DND-41 (cell line): ENCODE results near the gene SUDS3.
A peak's percentile ranks its signal among the peaks of the same experiment; 100 is the strongest.

Source experiments
- ATAC-seq: fragments of 200-7000 bp; cut with Tn5 transposase; 3 replicates; pipeline ENCODE4 v1.9.1; 2021; ENCODE audit warnings: low read depth; ENCODE audit not compliant: insufficient read depth
- DNase-seq: peaks from one replicate; pipeline ENCODE4 v3.0.0-alpha.2; 2020
- H2AFZ ChIP-seq: 2 replicates; pipeline ENCODE4 v1.6.0; 2012; ENCODE audit warnings: low read depth, low read length
- H3K27ac ChIP-seq: 2 replicates; pipeline ENCODE4 v1.5.1; 2012; ENCODE audit warnings: low read length, inconsistent platforms
- H3K27me3 ChIP-seq: fragments of 200-600 bp; sonication (generic); 2 replicates; pipeline ENCODE4 v1.6.0; 2012; ENCODE audit warnings: low read length, mild to moderate bottlenecking, inconsistent platforms; ENCODE audit not compliant: insufficient read depth, poor library complexity
- H3K36me3 ChIP-seq: 2 replicates; pipeline ENCODE4 v1.5.1; 2012; ENCODE audit warnings: low read length, inconsistent platforms; ENCODE audit not compliant: insufficient read depth
- H3K4me1 ChIP-seq: 2 replicates; pipeline ENCODE4 v1.5.1; 2012; ENCODE audit warnings: mild to moderate bottlenecking, low read length; ENCODE audit not compliant: insufficient read depth
- H3K4me2 ChIP-seq: 2 replicates; pipeline ENCODE4 v1.6.0; 2012; ENCODE audit warnings: mild to moderate bottlenecking, moderate library complexity, low read length, inconsistent platforms; ENCODE audit not compliant: insufficient read depth
- H3K4me3 ChIP-seq, 2 experiments: fragments of 200-600 bp in 1 of 2; shearing (Covaris generic) in 1 of 2; 2 replicates each; pipeline ENCODE4 v1.5.1; 2012 to 2016; ENCODE audit warnings: inconsistent platforms in 2 of 2, low read length in 2 of 2, mild to moderate bottlenecking in 2 of 2, low read depth in 1 of 2, moderate library complexity in 1 of 2
- H3K79me2 ChIP-seq: 2 replicates; pipeline ENCODE4 v1.6.0; 2012; ENCODE audit warnings: low read length, inconsistent platforms; ENCODE audit not compliant: insufficient read depth
- H3K9ac ChIP-seq: 2 replicates; pipeline ENCODE4 v1.6.0; 2012; ENCODE audit warnings: low read depth, mild to moderate bottlenecking, inconsistent platforms, low read length, moderate library complexity
- H3K9me3 ChIP-seq: 2 replicates; pipeline ENCODE4 v1.5.1; 2012; ENCODE audit warnings: low read length, moderate library complexity, mild to moderate bottlenecking, inconsistent platforms; ENCODE audit not compliant: insufficient read depth, severe bottlenecking
- H4K20me1 ChIP-seq: 2 replicates; pipeline ENCODE4 v1.6.0; 2012; ENCODE audit warnings: low read length; ENCODE audit not compliant: insufficient read depth
- CTCF ChIP-seq: IDR thresholded peaks from 2 replicates; pipeline ENCODE4 v1.5.1; 2012; ENCODE audit warnings: borderline replicate concordance, low read length, moderate library complexity, mild to moderate bottlenecking; ENCODE audit not compliant: poor library complexity, severe bottlenecking; ENCODE audit errors: extremely low read depth
- EZH2 ChIP-seq: IDR thresholded peaks from 3 replicates; pipeline ENCODE4 v1.6.1; 2012; ENCODE audit warnings: borderline replicate concordance, low read depth, mild to moderate bottlenecking, moderate library complexity, low read length, inconsistent platforms; ENCODE audit not compliant: severe bottlenecking

Gene SUDS3

GRCh38 chr12:118356809-118357256, 19.5 kb upstream of the SUDS3 start:
- Histone ChIP-seq H3K4me3 (peak overlapping the region; percentile 5 to 66; a peak in 3 of 4 replicates), H3K4me2 (peak overlapping the region; percentile 84), H3K9ac (peak overlapping the region; percentile 74), H3K9me3 (no peaks in the 10 kb centered on the region), H3K79me2 (peaks cover 75% of the 10 kb centered on the region), H3K27ac (peak overlapping the region; percentile 91), H3K36me3 (peaks cover 12% of the 10 kb centered on the region; the same call in 1 of the 2 replicates), H3K4me1 (peaks cover 44% of the 10 kb centered on the region), H2AFZ (no peak overlapping the region; the same call in 1 of the 2 replicates), H3K27me3 (no peaks in the 10 kb centered on the region), H4K20me1 (0 out of 2 replicates have a peak, but pooled peaks cover 6% of the 10 kb centered on the region)
- DNase-seq (no peak), ATAC-seq (no peak)
- no peak for TF ChIP-seq CTCF
- no peak for TF ChIP-seq EZH2

GRCh38 chr12:118357257-118358007, 18.9 kb upstream of the SUDS3 start:
- 0 out of 2 replicates have a peak, but pooled peaks cover 6% of the 10 kb centered on the region for H4K20me1 ChIP-seq
- ATAC-seq (peak; percentile 73), DNase-seq (peak; percentile 74)
- H3K79me2 ChIP-seq: peaks cover 72% of the 10 kb centered on the region
- H3K4me2 ChIP-seq: peak overlapping the region; percentile 84
- peaks cover 12% of the 10 kb centered on the region; the same call in 1 of the 2 replicates for H3K36me3 ChIP-seq
- peak; percentile 56 for TF ChIP-seq CTCF
- no peak for TF ChIP-seq EZH2
- H3K9ac ChIP-seq: peak overlapping the region; percentile 74
- H3K27ac ChIP-seq: peak overlapping the region; percentile 91
- peak overlapping the region; percentile 66 to 71; a peak in 3 of 4 replicates for H3K4me3 ChIP-seq
- H3K27me3 ChIP-seq: no peaks in the 10 kb centered on the region
- H3K9me3 ChIP-seq: no peaks in the 10 kb centered on the region
- 0 out of 2 replicates have a peak overlapping the region, but pooled peaks have one; percentile 56 for H2AFZ ChIP-seq
- H3K4me1 ChIP-seq: peaks cover 44% of the 10 kb centered on the region

- peaks cover 66% of the 10 kb centered on the region for H3K79me2 ChIP-seq
- H3K4me2 ChIP-seq: peak overlapping the region; percentile 84
- H3K27ac ChIP-seq: peak overlapping the region; percentile 91
Observed at GRCh38 chr12:118358008-118358359, 18.4 kb upstream of the SUDS3 start.

More at GRCh38 chr12:118358008-118358359, 18.4 kb upstream of the SUDS3 start:
- Histone ChIP-seq H3K27me3 (no peaks in the 10 kb centered on the region), H3K4me1 (peaks cover 44% of the 10 kb centered on the region), H3K9ac (peak overlapping the region; percentile 74), H3K9me3 (no peaks in the 10 kb centered on the region), H3K36me3 (0 out of 2 replicates have a peak, but pooled peaks cover 12% of the 10 kb centered on the region), H2AFZ (no peak overlapping the region), H3K4me3 (peak overlapping the region; percentile 66 to 71; a peak in 3 of 4 replicates), H4K20me1 (0 out of 2 replicates have a peak, but pooled peaks cover 6% of the 10 kb centered on the region)
- TF ChIP-seq EZH2 (no peak), CTCF (no peak)
- no peak for ATAC-seq
- no peak for DNase-seq
